WTC11 (cell line): ENCODE results near the gene PTPRS.

Experiments used
- ATF2 ChIP-seq: sonication (generic); formaldehyde crosslinking; IDR thresholded peaks from 2 replicates; pipeline ENCODE4 v1.8.1; 2022; ENCODE audit warnings: low read depth, missing genetic modification reagents, borderline replicate concordance
- CTCF ChIP-seq: fragments of 200-600 bp; IDR thresholded peaks from 2 replicates; pipeline ENCODE4 v1.8.0; 2022; ENCODE audit warnings: antibody characterized with exemption
- E2F1 ChIP-seq: sonication (generic); formaldehyde crosslinking; IDR thresholded peaks from 2 replicates; pipeline ENCODE4 v1.8.0; 2022; ENCODE audit warnings: mild to moderate bottlenecking, missing genetic modification reagents
- MAX ChIP-seq: sonication (generic); formaldehyde crosslinking; IDR thresholded peaks from 2 replicates; pipeline ENCODE4 v1.8.0; 2022; ENCODE audit warnings: mild to moderate bottlenecking, missing genetic modification reagents
- NR3C1 ChIP-seq: sonication (generic); formaldehyde crosslinking; conservative IDR thresholded peaks from 2 replicates; pipeline ENCODE4 v1.8.1; 2023; ENCODE audit warnings: low read depth, mild to moderate bottlenecking, missing genetic modification reagents
- PREB ChIP-seq: sonication (generic); formaldehyde crosslinking; IDR thresholded peaks from 2 replicates; pipeline ENCODE4 v1.8.1; 2022; ENCODE audit warnings: mild to moderate bottlenecking, missing genetic modification reagents, moderate library complexity, borderline replicate concordance
- ZNF138 ChIP-seq: sonication (generic); formaldehyde crosslinking; conservative IDR thresholded peaks from 2 replicates; pipeline ENCODE4 v1.8.1; 2022; ENCODE audit warnings: mild to moderate bottlenecking, moderate library complexity, missing genetic modification reagents

- TF ChIP-seq CTCF (no peak), NR3C1 (CRISPR knock-in tag) (no peak), ATF2 (CRISPR knock-in tag) (no peak), E2F1 (CRISPR knock-in tag) (no peak), MAX (CRISPR knock-in tag) (no peak), ZNF138 (CRISPR knock-in tag) (no peak), PREB (CRISPR knock-in tag) (no peak)
Observed at GRCh38 chr19:5321851-5322681, 18.5 kb downstream of the PTPRS start.
